ENCODE measurements around the gene SCARB2. TPM values are rescaled to one million over a fixed set of nuclear protein-coding genes. Genes with fewer than 3 reads are reported as not detected.

SCARB2 gene
- total RNA-seq, 1 donor from 2014 or later = 106 TPM

DNA sequence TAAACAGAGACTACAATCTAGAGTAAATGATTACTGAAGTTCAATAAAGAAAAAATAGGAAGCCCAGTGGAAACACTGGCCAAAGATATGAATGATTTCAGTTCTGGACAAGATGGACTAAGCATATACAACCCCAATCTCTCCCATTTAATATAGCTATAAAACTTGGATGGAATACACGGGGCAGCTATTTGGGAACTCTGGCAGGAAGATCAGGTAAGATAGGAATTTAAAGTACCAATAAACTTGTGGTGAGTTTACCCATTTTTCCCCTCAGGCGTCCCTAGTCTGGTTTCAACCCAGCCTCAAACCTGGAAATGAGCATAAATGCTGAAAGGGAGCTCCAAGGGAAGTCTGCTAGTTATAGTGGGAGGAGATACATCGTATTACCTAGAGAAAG, 85.9 kb downstream of the SCARB2 start:
- Mint-ChIP-seq H3K4me3 (no peak overlapping the region), H3K27me3 (ENCODE audit: low read depth) (no peaks in the 10 kb centered on the region), H3K4me1 (peaks cover 8% of the 10 kb centered on the region), H3K36me3 (peaks cover 46% of the 10 kb centered on the region), H3K9me3 (peaks cover 14% of the 10 kb centered on the region), H3K27ac (no peak overlapping the region)
- no peak for DNase-seq (ENCODE audit: low spot score in 2 of 2, unreplicated experiment in 2 of 2)
- TF ChIP-seq, protein P1, sequence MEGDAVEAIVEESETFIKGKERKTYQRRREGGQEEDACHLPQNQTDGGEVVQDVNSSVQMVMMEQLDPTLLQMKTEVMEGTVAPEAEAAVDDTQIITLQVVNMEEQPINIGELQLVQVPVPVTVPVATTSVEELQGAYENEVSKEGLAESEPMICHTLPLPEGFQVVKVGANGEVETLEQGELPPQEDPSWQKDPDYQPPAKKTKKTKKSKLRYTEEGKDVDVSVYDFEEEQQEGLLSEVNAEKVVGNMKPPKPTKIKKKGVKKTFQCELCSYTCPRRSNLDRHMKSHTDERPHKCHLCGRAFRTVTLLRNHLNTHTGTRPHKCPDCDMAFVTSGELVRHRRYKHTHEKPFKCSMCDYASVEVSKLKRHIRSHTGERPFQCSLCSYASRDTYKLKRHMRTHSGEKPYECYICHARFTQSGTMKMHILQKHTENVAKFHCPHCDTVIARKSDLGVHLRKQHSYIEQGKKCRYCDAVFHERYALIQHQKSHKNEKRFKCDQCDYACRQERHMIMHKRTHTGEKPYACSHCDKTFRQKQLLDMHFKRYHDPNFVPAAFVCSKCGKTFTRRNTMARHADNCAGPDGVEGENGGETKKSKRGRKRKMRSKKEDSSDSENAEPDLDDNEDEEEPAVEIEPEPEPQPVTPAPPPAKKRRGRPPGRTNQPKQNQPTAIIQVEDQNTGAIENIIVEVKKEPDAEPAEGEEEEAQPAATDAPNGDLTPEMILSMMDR (IDR thresholded peaks at IDR 0.05; ENCODE audit: unreplicated experiment) = no peak

DNA sequence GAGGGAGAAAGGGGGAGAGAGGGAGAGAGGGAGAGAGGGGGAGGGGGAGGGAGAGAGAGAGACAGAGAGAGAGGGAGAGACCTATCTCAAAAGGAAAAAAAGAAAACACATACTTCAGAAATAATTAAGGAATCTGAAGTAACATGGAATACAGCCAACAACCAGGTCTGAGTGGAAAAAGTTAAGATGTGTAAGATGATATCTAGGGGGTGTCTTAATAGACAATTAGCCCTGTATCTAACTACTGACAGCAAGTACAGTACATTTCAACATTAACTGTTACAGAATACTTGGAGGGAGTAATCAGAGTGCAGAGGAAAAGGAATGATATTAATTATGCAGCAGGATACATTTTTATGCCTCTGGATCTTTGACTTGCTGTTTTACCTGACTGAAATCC, 87.8 kb downstream of the SCARB2 start:
- H3K27me3 Mint-ChIP-seq (ENCODE audit: low read depth) = no peaks in the 10 kb centered on the region
- TF ChIP-seq, protein P1 (IDR thresholded peaks at IDR 0.05; ENCODE audit: unreplicated experiment) = no peak
- no peak for DNase-seq (ENCODE audit: low spot score in 2 of 2, unreplicated experiment in 2 of 2)
- no peak overlapping the region for H3K27ac Mint-ChIP-seq
- H3K9me3 Mint-ChIP-seq = peaks cover 21% of the 10 kb centered on the region
- H3K4me1 Mint-ChIP-seq = peaks cover 8% of the 10 kb centered on the region
- H3K36me3 Mint-ChIP-seq = peaks cover 58% of the 10 kb centered on the region
- no peak overlapping the region for H3K4me3 Mint-ChIP-seq

DNA sequence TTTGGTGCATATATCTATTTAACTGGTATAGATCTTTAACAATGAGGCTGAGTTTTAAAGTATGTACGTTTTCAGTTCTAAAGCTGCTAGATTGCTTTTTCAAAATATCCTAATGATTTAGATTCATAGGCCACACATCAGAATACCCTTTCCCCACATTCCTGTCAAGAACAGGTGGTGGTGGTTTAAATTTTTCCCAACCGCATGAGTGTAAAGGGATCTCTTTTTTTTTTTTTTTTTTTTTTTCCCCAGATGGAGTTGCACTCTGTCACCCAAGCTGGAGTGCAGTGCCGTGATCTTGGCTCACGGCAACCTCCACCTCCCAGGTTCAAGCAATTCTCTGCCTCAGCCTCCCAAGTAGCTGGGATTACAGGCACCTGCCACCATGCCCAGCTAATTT, 93.4 kb downstream of the SCARB2 start:
- H3K27ac Mint-ChIP-seq = no peak overlapping the region
- no peak for DNase-seq (ENCODE audit: low spot score in 2 of 2, unreplicated experiment in 2 of 2)
- H3K4me3 Mint-ChIP-seq = no peak overlapping the region
- no peaks in the 10 kb centered on the region for H3K27me3 Mint-ChIP-seq (ENCODE audit: low read depth)
- TF ChIP-seq, protein P1 (IDR thresholded peaks at IDR 0.05; ENCODE audit: unreplicated experiment) = no peak
- H3K4me1 Mint-ChIP-seq = no peaks in the 10 kb centered on the region
- peaks cover 30% of the 10 kb centered on the region for H3K9me3 Mint-ChIP-seq
- H3K36me3 Mint-ChIP-seq = peaks cover 71% of the 10 kb centered on the region

DNA sequence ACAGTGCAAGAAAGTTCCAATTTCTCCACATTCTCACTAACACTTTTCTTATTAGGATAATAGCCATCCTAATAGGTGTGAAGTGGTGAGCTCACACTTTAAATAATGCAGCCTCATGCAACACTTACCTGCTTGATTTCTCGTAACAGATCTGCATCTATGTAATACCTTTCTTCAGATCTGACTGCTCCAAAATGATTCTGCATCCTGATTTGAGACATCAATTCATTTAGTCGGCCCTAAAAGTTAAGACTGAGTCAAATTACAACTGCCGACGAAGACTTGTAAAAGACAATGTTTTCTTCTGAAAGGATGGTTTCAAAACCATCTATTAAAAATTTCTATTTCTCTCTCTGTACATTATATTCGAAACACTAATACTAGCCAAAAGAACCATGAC, 96.1 kb downstream of the SCARB2 start:
- H3K36me3 Mint-ChIP-seq = peaks cover 64% of the 10 kb centered on the region
- no peak overlapping the region for H3K4me3 Mint-ChIP-seq
- TF ChIP-seq, protein P1 (IDR thresholded peaks at IDR 0.05; ENCODE audit: unreplicated experiment) = no peak
- H3K9me3 Mint-ChIP-seq = peaks cover 20% of the 10 kb centered on the region
- H3K27ac Mint-ChIP-seq = no peak overlapping the region
- no peaks in the 10 kb centered on the region for H3K4me1 Mint-ChIP-seq
- DNase-seq (ENCODE audit: low spot score in 2 of 2, unreplicated experiment in 2 of 2) = no peak
- H3K27me3 Mint-ChIP-seq (ENCODE audit: low read depth) = no peaks in the 10 kb centered on the region

DNA sequence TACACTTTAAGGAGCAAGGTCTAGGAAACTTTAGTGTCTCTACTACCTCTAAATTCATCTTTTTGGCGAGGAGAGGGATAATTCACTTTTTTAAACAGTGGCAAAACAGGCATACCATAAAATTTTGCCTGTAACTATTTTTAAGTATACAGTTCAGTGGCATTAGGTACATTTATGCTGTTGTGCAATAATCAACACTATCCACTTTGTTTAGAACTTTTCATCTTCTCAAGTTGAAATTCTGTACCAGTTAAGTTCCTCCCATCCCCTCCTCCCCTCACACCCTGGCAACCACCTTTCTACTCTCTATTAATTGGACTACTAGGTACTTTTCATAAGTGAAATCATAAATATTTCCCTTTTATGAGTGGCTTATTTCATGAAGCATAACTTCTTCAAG, 96.8 kb downstream of the SCARB2 start:
- peaks cover 61% of the 10 kb centered on the region for H3K36me3 Mint-ChIP-seq
- H3K4me3 Mint-ChIP-seq = no peak overlapping the region
- no peaks in the 10 kb centered on the region for H3K27me3 Mint-ChIP-seq (ENCODE audit: low read depth)
- DNase-seq (ENCODE audit: low spot score in 2 of 2, unreplicated experiment in 2 of 2) = no peak
- no peak overlapping the region for H3K27ac Mint-ChIP-seq
- TF ChIP-seq, protein P1 (IDR thresholded peaks at IDR 0.05; ENCODE audit: unreplicated experiment) = no peak
- H3K4me1 Mint-ChIP-seq = no peaks in the 10 kb centered on the region
- peaks cover 15% of the 10 kb centered on the region for H3K9me3 Mint-ChIP-seq

Other genes starting within 250 kb of the SCARB2 start
- 39.3 to 42.8 TPM (median 41.1 TPM) in 3 replicates for gene SDAD1, start 222.9 kb downstream of the SCARB2 start, total RNA-seq
- gene CXCL9, start 206.3 kb downstream of the SCARB2 start, total RNA-seq = not detected in 3 replicates
- gene CXCL10, start 190.3 kb downstream of the SCARB2 start, total RNA-seq = 0.32 to 0.44 TPM in 2 of 3 replicates, not detected in the other
- not detected in 3 replicates for gene CXCL11, start 177.8 kb downstream of the SCARB2 start, total RNA-seq
- gene ART3, start 139.1 kb downstream of the SCARB2 start, total RNA-seq = 0.33 to 0.45 TPM in 2 of 3 replicates, not detected in the other
- 62.0 to 64.5 TPM (median 64.5 TPM) in 3 replicates for gene NUP54, start 65.4 kb downstream of the SCARB2 start, total RNA-seq
- 1.2 to 2.6 TPM (median 2.3 TPM) in 3 replicates for gene FAM47E, start 37.9 kb upstream of the SCARB2 start, total RNA-seq
- 1.7 to 2.2 TPM (median 2.0 TPM) in 3 replicates for gene STBD1, start 92.9 kb upstream of the SCARB2 start, total RNA-seq
- gene CCDC158, start 207.3 kb upstream of the SCARB2 start, total RNA-seq = not detected in 3 replicates
- gene SHROOM3, start 221.4 kb upstream of the SCARB2 start, total RNA-seq = 57.1 to 62.7 TPM (median 58.4 TPM) in 3 replicates

All from mesothelial cell of epicardium (in vitro differentiated cells).